COR-L47 (cell line): ENCODE data around the gene TRIM62.
"Not testable (repeated sequence)": the region's sequence is repeated elsewhere in the genome, so short reads cannot be mapped to it uniquely, and the experiment has no call there.

Source experiments
- DNase-seq: peaks from one replicate; lab custom pipeline; 2025; lab: John Stamatoyannopoulos, UW

Gene TRIM62

GRCh38 chr1:33132549-33132948 lies 49.3 kb downstream of the TRIM62 start:
- DNase-seq, result no peak

- no peak for DNase-seq
These were observed 50.7 kb downstream of the TRIM62 start for GRCh38 chr1:33131191-33131590.

DNA sequence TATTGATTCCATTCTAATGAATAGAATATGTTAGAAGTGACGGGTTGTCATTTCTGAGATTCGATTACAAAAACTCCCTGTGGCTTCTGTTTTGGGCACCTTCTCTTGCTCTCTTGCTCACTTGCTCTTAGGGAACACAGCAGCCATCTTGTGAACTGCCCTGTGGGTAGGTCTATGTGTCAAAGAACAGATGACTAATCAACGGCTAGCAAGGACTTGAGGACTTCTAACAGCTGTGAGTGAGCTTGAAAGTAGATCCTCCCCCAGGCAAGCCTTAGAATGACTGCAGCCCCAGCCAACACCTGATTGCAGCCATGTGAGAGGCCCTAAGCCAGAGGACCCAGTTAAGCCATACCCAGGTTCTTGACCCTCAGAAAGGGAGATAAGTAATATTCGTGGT lies 51.5 kb downstream of the TRIM62 start:
- no peak for DNase-seq

DNA sequence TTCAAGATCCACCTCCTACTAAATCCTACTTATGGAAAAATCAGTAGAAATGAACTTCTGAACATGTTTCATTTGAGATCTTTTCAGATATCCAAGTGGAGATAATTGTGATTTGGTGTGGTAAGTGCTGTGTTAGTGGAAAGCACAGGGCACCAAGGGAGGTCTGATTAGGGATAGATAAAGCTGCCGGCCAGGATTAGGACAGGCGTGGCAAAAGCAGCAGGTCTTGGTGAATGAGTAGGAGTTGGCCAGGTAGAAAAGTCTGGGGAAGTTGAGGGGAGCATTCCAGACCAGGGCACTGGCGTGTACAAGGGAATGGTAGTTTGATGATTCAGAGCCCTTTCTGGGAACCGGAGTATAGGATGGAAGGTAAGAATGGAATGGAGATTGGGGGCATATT lies 53.1 kb downstream of the TRIM62 start:
- no peak for DNase-seq

DNA sequence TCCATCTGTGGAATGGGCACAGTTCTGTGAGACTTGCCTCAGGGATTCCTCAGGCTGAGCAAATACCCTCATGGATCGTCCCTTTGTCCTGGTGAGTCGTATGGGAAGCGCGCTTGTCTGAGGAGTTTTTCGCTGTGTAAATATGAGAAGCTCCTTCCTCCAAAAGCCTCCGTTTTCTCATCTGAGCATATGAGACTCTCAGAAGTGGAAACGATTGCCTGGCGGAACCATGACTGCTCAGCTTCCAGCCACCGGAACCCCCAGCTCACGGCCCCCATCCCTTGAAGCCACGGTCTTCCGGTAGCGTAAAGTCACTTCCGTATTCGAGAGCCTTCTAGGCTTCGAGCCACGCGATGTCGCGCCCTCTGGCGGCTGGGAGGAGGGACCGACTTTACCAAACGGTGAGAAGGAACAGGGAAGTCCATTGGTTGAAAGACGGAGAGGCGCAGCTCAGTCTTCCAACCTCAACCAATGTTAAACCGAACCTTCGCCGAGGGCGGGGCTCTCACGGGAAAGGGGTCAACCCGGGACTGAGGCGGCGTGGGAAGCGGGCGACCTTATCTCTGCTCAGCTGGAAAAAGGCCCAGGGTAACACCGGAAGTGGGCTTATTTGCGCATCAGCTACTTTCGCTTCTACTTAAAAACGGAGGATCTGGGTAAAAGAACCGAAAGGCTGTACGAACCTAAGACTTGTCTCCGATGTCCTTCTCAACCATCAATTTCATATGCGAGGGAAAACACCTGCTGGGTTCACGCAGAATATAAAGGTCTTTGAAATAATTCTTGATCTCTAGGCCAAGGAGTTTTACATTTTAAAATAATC lies 54.6 kb downstream of the TRIM62 start:
- DNase-seq, result peak; percentile 99

- DNase-seq, result no peak
These were observed 55.3 kb downstream of the TRIM62 start for GRCh38 chr1:33126411-33127000.

GRCh38 chr1:33124647-33125046 lies 57.2 kb downstream of the TRIM62 start:
- not testable (repeated sequence) for DNase-seq

GRCh38 chr1:33123266-33123665 lies 58.6 kb downstream of the TRIM62 start:
- no peak for DNase-seq

GRCh38 chr1:33122483-33123178 lies 59.2 kb downstream of the TRIM62 start:
- DNase-seq, result no peak

GRCh38 chr1:33121728-33122127 lies 60.1 kb downstream of the TRIM62 start:
- DNase-seq, result no peak

- DNase-seq, result no peak
These were observed 61.2 kb downstream of the TRIM62 start for GRCh38 chr1:33120436-33121231.

GRCh38 chr1:33119532-33120217 lies 62.2 kb downstream of the TRIM62 start:
- DNase-seq, result no peak

DNA sequence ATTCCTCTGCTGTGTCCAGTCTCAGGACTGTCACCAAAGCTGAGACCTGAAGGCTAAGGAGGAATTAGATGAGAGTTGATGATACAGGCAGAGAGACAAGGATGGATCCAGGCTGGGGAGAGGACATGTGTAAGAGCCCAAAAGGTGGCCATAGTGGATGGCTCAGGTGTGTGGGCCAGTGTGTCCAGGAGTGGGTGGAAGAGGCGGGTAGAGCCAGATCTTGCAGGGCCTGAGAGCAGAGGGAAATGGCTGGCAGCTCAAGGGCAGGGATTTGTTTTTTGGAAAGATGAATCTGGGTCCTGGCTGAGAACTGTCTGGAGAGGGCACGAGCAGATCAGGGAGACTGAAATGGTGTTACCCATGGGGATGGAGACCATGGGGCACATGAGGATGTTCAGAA lies 62.8 kb downstream of the TRIM62 start:
- DNase-seq, result no peak

GRCh38 chr1:33118274-33118673 lies 63.6 kb downstream of the TRIM62 start:
- no peak for DNase-seq

DNA sequence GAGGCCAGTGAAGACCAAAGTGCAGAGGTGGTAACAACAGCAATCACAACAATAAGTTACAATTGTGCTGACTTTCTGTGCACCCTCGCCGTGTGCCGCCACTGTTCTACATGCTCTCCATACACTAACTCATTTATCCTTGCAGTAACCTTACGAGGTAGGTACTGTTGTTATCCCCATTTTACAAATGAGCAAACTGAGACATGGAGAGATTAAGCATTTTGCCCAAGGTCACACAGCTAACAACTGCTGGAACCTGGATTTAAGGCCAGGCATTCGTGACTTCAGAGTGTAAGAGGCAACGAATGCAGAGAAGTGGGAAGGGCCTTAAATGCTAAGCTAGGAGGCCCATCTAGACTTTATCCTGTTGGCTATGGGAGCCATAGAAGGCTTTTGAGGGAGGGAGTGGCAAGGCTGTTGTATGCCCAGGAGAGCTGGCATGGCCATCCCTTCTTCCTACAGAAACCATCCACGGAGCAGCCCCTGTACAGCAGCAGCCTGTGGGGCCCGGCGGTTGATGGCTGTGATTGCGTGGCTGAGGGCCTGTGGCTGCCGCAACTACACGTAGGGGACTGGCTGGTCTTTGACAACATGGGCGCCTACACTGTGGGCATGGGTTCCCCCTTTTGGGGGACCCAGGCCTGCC lies 64.3 kb downstream of the TRIM62 start:
- no peak for DNase-seq

DNA sequence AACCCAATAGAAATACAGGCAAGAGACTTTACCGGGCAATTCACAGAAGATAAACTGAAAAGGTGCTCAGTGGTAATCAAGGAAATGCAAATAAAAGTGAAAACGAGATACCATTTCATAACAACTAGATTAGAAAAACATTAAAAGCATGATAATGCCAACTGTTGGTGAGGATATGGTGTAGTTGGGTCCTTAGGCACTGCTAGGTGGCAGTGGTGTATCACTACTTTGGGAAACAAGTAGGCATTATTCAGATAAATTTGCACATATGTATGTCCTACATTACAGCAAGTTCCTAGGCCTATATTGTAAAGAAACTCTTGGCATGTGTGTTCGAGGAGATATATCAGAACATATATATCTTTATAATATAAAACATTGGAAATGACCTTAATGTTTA lies 69.9 kb downstream of the TRIM62 start:
- peak; percentile 16 for DNase-seq

GRCh38 chr1:33110477-33110876 lies 71.4 kb downstream of the TRIM62 start:
- no peak for DNase-seq

- DNase-seq, result not testable (repeated sequence)
These were observed 81.8 kb downstream of the TRIM62 start for GRCh38 chr1:33100119-33100415.

- DNase-seq, result no peak
These were observed 82.3 kb downstream of the TRIM62 start for GRCh38 chr1:33099290-33100118.

GRCh38 chr1:33098371-33098770 lies 83.5 kb downstream of the TRIM62 start:
- DNase-seq, result no peak
